IPS-18c (cell line): Measurements from ENCODE around the gene HDAC1.
"Not testable (repeated sequence)": the region's sequence is repeated elsewhere in the genome, so short reads cannot be mapped to it uniquely, and the experiment has no call there.

Source experiments
- H3K4me3 ChIP-seq: 2 replicates; pipeline ENCODE4 v1.7.0; 2013; ENCODE audit warnings: low read depth, mild to moderate bottlenecking, low read length, moderate library complexity; ENCODE audit not compliant: insufficient read depth
- H3K9me3 ChIP-seq: one replicate; pipeline ENCODE4 v1.6.1; 2013; ENCODE audit warnings: mild to moderate bottlenecking, low read length, moderate library complexity; ENCODE audit not compliant: control insufficient read depth, insufficient read depth

HDAC1 gene

DNA sequence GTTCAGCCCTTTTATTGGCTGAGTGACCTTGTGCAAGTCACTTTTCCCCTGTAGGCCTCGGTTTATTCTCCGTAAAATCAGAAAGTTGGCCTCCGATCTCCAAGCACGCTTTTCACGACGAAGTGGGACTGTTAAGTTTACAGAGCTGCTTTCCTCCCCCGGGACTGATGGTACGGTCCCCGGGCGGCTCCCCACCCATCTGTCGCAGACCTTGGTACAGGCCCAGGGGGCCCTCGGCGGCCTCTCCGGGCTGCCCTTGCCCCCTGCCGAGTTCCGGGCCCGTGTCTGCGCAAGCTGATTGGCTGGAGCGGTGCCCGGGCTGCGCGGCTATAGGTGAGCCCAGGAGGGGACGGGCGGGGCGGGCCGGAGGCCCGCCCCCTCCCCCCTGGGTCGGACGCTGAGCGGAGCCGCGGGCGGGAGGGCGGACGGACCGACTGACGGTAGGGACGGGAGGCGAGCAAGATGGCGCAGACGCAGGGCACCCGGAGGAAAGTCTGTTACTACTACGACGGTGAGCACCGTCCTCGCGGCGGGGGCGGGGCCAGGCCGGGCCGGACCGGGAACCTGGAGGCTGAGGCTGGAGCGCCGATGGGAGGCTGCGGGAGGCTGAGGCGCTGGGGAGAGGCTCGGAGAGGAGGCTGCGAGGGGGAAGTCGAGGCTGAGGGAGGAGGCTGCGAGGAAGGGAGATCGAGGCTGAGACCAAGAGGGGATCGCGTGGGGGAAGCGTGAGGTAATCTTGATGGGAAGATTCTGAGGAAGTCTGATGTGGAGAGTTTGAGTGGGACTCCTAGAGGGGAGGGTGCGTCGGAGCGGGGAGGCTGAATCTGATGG, at the start of gene HDAC1:
Gene HDAC1, plus strand, starts transcription at position 376 of the 831 bp plus-strand sequence. Its CDS starts 87 bp downstream, at position 463.
- Histone ChIP-seq H3K4me3 (peak within 1 kb of the TSS; percentile 98), H3K9me3 (peaks cover 2% of the 10 kb centered on the region)

GRCh38 chr1:32242341-32242851, 49.5 kb upstream of the HDAC1 start:
- no peak overlapping the region for H3K4me3 ChIP-seq
- peaks cover 2% of the 10 kb centered on the region for H3K9me3 ChIP-seq

- H3K9me3 ChIP-seq: no peaks in the 10 kb centered on the region
- H3K4me3 ChIP-seq: no peak within 1 kb of the TSS
Measured at GRCh38 chr1:32246888-32247273, 45.0 kb upstream of the HDAC1 start, which contains the start of gene FAM167B. Gene FAM167B, plus strand, starts transcription at chr1:32247222. Its CDS starts 200 bp downstream, at chr1:32247422.

DNA sequence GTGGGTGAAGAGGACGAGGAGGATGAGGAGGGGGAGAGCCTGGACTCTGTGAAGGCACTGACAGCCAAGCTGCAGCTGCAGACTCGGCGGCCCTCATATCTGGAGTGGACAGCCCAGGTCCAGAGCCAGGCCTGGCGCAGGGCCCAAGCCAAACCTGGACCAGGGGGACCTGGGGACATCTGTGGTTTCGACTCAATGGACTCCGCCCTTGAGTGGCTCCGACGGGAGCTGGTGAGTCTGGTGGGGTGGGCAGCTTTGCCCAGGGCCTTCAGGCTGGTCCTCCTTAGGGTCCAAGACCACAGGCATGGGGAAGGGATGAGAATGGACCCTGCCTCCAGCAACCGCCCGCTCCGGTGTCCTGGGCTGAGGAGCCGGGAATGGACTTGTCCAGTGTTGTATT, 44.4 kb upstream of the HDAC1 start:
- H3K4me3 ChIP-seq: no peak overlapping the region
- no peaks in the 10 kb centered on the region for H3K9me3 ChIP-seq

DNA sequence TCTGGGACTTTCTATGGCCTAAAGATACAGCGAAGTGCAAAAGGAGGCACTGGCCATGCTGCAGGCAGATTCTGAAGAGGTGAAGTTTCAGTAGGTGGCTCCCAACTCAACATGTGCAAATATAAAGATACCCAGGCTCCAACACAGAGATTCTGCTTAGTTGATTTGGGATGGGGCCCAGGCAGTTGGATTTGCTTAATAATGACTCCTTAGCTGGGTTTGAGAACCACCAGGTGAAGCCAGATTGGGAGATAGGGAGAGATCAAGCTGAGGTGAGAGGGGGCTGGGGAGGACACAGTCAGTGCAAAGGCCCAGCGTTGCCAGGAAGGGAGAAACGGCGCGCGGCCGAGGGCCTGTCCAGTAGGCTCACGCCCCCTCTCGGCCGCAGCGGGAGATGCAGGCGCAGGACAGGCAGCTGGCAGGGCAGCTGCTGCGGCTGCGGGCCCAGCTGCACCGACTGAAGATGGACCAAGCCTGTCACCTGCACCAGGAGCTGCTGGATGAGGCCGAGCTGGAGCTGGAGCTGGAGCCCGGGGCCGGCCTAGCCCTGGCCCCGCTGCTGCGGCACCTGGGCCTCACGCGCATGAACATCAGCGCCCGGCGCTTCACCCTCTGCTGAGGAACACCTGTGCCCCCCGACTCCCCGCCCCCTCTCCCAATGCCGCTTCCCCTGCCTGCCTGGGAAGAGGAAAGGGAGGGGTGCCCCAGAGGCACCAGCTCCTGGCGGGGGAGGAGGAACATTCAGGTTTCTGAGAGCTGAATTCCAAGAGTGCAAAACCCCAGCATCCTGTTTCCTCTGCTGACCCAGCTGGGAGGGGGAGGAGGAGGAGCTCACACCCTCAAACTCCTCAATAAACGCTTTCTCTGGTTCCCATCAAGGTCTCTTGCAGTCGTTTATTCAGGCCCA, 43.6 kb upstream of the HDAC1 start:
- Histone ChIP-seq H3K9me3 (no peaks in the 10 kb centered on the region), H3K4me3 (peak overlapping the region; percentile 49)

- no peak overlapping the region for H3K4me3 ChIP-seq
- no peaks in the 10 kb centered on the region for H3K9me3 ChIP-seq
Measured at GRCh38 chr1:32249831-32250525, 41.9 kb upstream of the HDAC1 start.

GRCh38 chr1:32250893-32251716, 40.8 kb upstream of the HDAC1 start, which contains the start of gene LCK:
Gene LCK, plus strand, starts transcription at chr1:32251265. Its CDS starts 23,065 bp downstream, at chr1:32274330.
- H3K4me3 ChIP-seq: no peak within 1 kb of the TSS
- H3K9me3 ChIP-seq: no peaks in the 10 kb centered on the region

DNA sequence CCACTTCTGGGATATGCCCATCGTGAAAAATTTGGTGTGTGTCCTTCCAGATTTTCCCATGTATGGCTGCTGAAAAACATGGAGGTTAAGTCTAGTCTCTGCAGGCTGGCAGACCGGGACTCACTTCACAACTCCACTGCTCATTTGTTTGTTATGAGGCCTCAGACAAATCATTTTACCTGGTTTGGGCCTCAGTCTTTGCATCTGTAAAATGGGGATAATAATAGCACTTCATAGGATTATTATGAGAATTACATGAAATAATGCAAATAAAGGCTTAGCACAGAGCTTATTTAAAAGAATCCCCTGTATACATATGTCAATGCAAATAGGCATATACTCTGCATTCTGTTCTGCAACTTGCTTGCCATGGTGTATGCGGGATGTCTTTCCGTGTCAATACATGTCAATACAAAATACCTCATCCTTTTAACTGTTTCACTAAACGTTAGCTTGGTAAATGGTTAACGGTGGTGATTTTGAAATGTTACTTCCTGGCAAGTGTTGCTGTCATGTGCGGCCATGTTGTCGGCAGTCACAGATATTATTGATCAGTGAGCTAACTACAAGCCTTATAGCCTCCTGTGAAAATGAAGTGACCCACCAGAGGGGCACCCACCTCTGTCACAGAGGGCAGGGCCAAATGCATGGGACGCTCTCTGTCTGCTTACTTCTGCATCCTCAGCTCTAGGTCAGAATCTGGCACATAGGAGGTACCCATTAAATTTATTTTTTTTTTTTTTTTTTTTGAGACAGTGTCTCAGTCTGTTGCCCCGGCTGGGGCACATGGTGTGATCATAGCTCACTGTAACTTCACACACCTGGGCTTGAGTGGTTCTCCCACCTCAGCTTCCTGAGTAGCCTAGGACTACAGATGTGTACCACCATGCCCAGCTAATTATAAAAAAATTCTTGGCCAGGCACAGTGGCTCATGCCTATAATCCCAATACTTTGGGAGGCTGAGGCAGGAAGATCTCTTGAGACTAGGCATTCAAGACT, 36.5 kb upstream of the HDAC1 start:
- Histone ChIP-seq H3K9me3 (no peaks in the 10 kb centered on the region), H3K4me3 (no peak overlapping the region)

- H3K4me3 ChIP-seq: no peak overlapping the region
Measured at GRCh38 chr1:32256473-32257226, 35.2 kb upstream of the HDAC1 start.

GRCh38 chr1:32257227-32257508, 34.7 kb upstream of the HDAC1 start:
- Histone ChIP-seq H3K4me3 (no peak overlapping the region), H3K9me3 (no peaks in the 10 kb centered on the region)

More at GRCh38 chr1:32256473-32257226, 35.2 kb upstream of the HDAC1 start:
- no peaks in the 10 kb centered on the region for H3K9me3 ChIP-seq

DNA sequence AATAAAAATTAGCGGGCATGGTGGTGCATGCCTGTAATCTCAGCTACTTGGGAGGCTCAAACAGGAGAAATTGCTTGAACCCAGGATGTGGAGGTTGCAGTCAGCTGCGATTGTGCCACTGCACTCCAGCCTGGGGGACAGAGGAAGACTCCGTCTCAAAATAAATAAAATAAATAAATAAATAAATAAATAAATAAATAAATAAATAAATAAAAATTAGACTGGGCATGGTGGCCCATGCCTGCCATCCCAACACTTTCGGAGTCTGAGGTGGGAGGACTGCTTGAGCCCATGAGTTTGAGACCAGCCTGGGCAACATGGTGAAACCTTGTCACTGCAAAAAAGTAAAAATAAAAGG, 28.7 kb upstream of the HDAC1 start:
- not testable (repeated sequence) for H3K4me3 ChIP-seq, H3K9me3 ChIP-seq

DNA sequence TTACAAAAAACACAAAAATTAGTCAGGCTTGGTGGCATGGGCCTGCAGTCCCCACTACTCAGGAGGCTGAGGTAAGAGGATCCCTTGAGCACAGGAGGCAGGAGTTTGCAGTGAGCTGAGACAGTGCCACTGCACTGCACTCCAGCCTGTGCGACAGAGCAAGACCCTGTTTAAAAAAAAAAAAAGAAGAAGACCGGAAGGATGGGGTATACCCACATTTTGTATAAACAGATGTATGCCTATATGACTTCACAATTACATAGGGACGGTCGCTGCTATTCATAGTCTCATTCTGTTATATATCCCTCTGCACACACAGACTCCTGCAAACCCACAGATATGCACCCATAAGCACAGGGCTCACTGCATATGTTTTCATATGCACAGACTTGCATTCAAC, 28.1 kb upstream of the HDAC1 start:
- Histone ChIP-seq H3K9me3 (no peaks in the 10 kb centered on the region), H3K4me3 (no peak overlapping the region)

GRCh38 chr1:32265846-32266245, 26.0 kb upstream of the HDAC1 start:
- H3K4me3 ChIP-seq: no peak overlapping the region
- no peaks in the 10 kb centered on the region for H3K9me3 ChIP-seq

- H3K9me3 ChIP-seq: no peaks in the 10 kb centered on the region
- no peak overlapping the region for H3K4me3 ChIP-seq
Measured at GRCh38 chr1:32266921-32267591, 24.8 kb upstream of the HDAC1 start.
